Keratinocyte (primary cell): ENCODE data around the gene RFC3. TPM values are rescaled to one million over a fixed set of nuclear protein-coding genes. Genes with fewer than 3 reads are reported as not detected.

ENCODE experiments used
- DNase-seq: peaks from one replicate; pipeline ENCODE4 v3.0.0-alpha.2; 2011; ENCODE audit warnings: low read depth, missing footprints, low spot score
- FAIRE-seq: peaks from 2 replicates; lab custom pipeline; 2011; peaks lifted over from hg19 to GRCh38; lab: Jason Lieb, UNC
- H2AFZ ChIP-seq: 2 replicates; pipeline ENCODE4 v1.6.0; 2012; ENCODE audit warnings: low read length, control low read depth, inconsistent platforms; ENCODE audit not compliant: control insufficient read depth
- H3K27ac ChIP-seq: 2 replicates; pipeline ENCODE4 v1.5.1; 2011; ENCODE audit warnings: low read length; ENCODE audit not compliant: control insufficient read depth, insufficient read depth
- H3K27me3 ChIP-seq: 3 replicates; pipeline ENCODE4 v1.6.0; 2011; ENCODE audit warnings: low read length; ENCODE audit not compliant: control insufficient read depth, insufficient read depth; ENCODE audit errors: extremely low read depth
- H3K36me3 ChIP-seq, 2 experiments: 2 replicates in 1 of 2; 3 replicates in 1 of 2; pipeline ENCODE4 v1.5.1; 2011; ENCODE audit warnings: low read length in 2 of 2, mild to moderate bottlenecking in 1 of 2; ENCODE audit not compliant: control insufficient read depth in 2 of 2, insufficient read depth in 2 of 2; ENCODE audit errors: extremely low read depth in 1 of 2
- H3K4me1 ChIP-seq: 3 replicates; pipeline ENCODE4 v1.5.1; 2011; ENCODE audit warnings: low read length; ENCODE audit not compliant: control insufficient read depth, insufficient read depth; ENCODE audit errors: extremely low read depth
- H3K4me2 ChIP-seq: 3 replicates; pipeline ENCODE4 v1.6.0; 2011; ENCODE audit warnings: low read depth, low read length; ENCODE audit not compliant: control insufficient read depth, insufficient read depth; ENCODE audit errors: extremely low read depth
- H3K4me3 ChIP-seq, 3 experiments: fragments of 200-600 bp in 1 of 3; sonication (generic) in 1 of 3; 2 replicates in 2 of 3; 3 replicates in 1 of 3; pipeline ENCODE4 v1.5.1; 2011 to 2016; ENCODE audit warnings: low read length in 3 of 3, mild to moderate bottlenecking in 3 of 3, control low read depth in 2 of 3, inconsistent platforms in 1 of 3, low read depth in 1 of 3, mixed read lengths in 1 of 3, mixed run types in 1 of 3, moderate library complexity in 1 of 3; ENCODE audit not compliant: control insufficient read depth in 2 of 3, insufficient read depth in 2 of 3; ENCODE audit errors: extremely low read depth in 1 of 3
- H3K79me2 ChIP-seq: 2 replicates; pipeline ENCODE4 v1.6.0; 2012; ENCODE audit warnings: low read length; ENCODE audit not compliant: control insufficient read depth, insufficient read depth
- H3K9ac ChIP-seq: 3 replicates; pipeline ENCODE4 v1.6.0; 2011; ENCODE audit warnings: low read length; ENCODE audit not compliant: control insufficient read depth, insufficient read depth; ENCODE audit errors: extremely low read depth
- H3K9me1 ChIP-seq: 3 replicates; pipeline ENCODE4 v1.6.0; 2011; ENCODE audit warnings: low read length; ENCODE audit not compliant: control insufficient read depth, insufficient read depth; ENCODE audit errors: extremely low read depth
- H3K9me3 ChIP-seq: 2 replicates; pipeline ENCODE4 v1.5.1; 2012; ENCODE audit warnings: low read depth, low read length; ENCODE audit not compliant: control insufficient read depth
- H4K20me1 ChIP-seq: 3 replicates; pipeline ENCODE4 v1.6.0; 2011; ENCODE audit warnings: low read length; ENCODE audit not compliant: control insufficient read depth, insufficient read depth; ENCODE audit errors: extremely low read depth
- CTCF ChIP-seq, 3 experiments: IDR thresholded peaks in 1 of 3; conservative IDR thresholded peaks in 1 of 3; optimal IDR thresholded peaks in 1 of 3; 2 replicates in 2 of 3; 3 replicates in 1 of 3; pipeline versions ENCODE3 to v1.5.1; 2011; ENCODE audit warnings: low read length in 3 of 3, mild to moderate bottlenecking in 3 of 3, moderate library complexity in 2 of 3, control low read depth in 1 of 3, inconsistent platforms in 1 of 3; ENCODE audit not compliant: insufficient read depth in 2 of 3; ENCODE audit errors: extremely low read depth in 1 of 3
- EZH2 ChIP-seq: IDR thresholded peaks from one replicate; pipeline ENCODE4 v1.6.1; 2012; ENCODE audit warnings: inconsistent platforms, mild to moderate bottlenecking, low read length, moderate library complexity
- dilution Hi-C: fragments of 300-500 bp; cut with MboI; formaldehyde crosslinking; loops from one replicate; pipeline ENCODE4 v1.7.0; 2020; ENCODE audit warnings: low sequenced_read_pairs; ENCODE audit not compliant: extremely low pct_ligation_motif_present
- polyA minus RNA-seq, 3 experiments: library from RNA; depleted of rRNA, polyadenylated mRNA; stranded (reverse); fragments of >200 nt; gene quantifications; 1 replicate in 1 of 3; 2 replicates in 1 of 3; 3 replicates in 1 of 3; pipeline ENCODE4 v1.2.3, GENCODE V29; 2011
- polyA plus RNA-seq, 5 experiments: library from polyadenylated mRNA; depleted of rRNA in 3 of 5; stranded (reverse) in 3 of 5; stranded (forward) in 1 of 5; unstranded in 1 of 5; fragments of >200 nt; gene quantifications; 1 replicate in 1 of 5; 2 replicates in 3 of 5; 3 replicates in 1 of 5; pipeline versions ENCODE4 v1.2.1 to v1.2.3, GENCODE V29; 2011 to 2012; ENCODE audit warnings: missing spikeins in 2 of 5, low read depth in 1 of 5, low replicate concordance in 1 of 5

RFC3 gene
- polyA plus RNA-seq (6.0 to 20.8 TPM (median 18.3 TPM) in 3 replicates), polyA minus RNA-seq (1.9 to 14.6 TPM (median 4.6 TPM) in 3 replicates)
- 0.96 TPM for polyA plus RNA-seq (2011; ENCODE audit: low read depth)
- polyA plus RNA-seq (2011; cell fraction: cytosol; rRNA removed) = 5.9 and 11.1 TPM in 2 replicates
- 8.8 and 12.0 TPM in 2 replicates for polyA plus RNA-seq (2011; cell fraction: nucleus; rRNA removed)
- 2.5 and 12.3 TPM in 2 replicates for polyA plus RNA-seq (2012; ENCODE audit: low replicate concordance)
- polyA minus RNA-seq (2011; cell fraction: cytosol; rRNA and poly(A)+ RNA removed) = 16.3 TPM
- polyA minus RNA-seq (2011; cell fraction: nucleus; rRNA and poly(A)+ RNA removed) = 7.8 and 12.9 TPM in 2 replicates

GRCh38 chr13:33817901-33818706, at the start of gene RFC3:
Gene RFC3 (plus strand): TSS chr13:33818149. CDS start chr13:33818179, 30 bp downstream.
- no peaks in the 10 kb centered on the region for H3K9me3 ChIP-seq
- peaks cover 37% of the 10 kb centered on the region for H3K79me2 ChIP-seq
- peak within 1 kb of the TSS; percentile 96 for H3K9ac ChIP-seq
- dilution Hi-C loops = no loop called here
- DNase-seq (peak; percentile 36), FAIRE-seq (peak; percentile 56)
- TF ChIP-seq CTCF (optimal IDR thresholded peaks at IDR 0.05 in 1 of 3, IDR thresholded peaks at IDR 0.05 in 1 of 3, conservative IDR thresholded peaks at IDR 0.05 in 1 of 3; ENCODE audit: extremely low read depth in 1 of 3, insufficient read depth in 2 of 3, low read length in 3 of 3) (no peak), EZH2 (no peak)
- H3K4me3 ChIP-seq = peak within 1 kb of the TSS; percentile 76 to 100 (median 98)
- no peaks in the 10 kb centered on the region for H4K20me1 ChIP-seq
- H3K9me1 ChIP-seq = no peaks in the 10 kb centered on the region
- peak within 1 kb of the TSS; percentile 92 for H2AFZ ChIP-seq
- peak within 1 kb of the TSS; percentile 90 for H3K27ac ChIP-seq
- H3K36me3 ChIP-seq = peaks cover 0 to 9% of the 10 kb centered on the region in 2 experiments
- H3K4me1 ChIP-seq = peaks cover 13% of the 10 kb centered on the region
- peak within 1 kb of the TSS; percentile 55 for H3K4me2 ChIP-seq
- H3K27me3 ChIP-seq = no peaks in the 10 kb centered on the region

DNA sequence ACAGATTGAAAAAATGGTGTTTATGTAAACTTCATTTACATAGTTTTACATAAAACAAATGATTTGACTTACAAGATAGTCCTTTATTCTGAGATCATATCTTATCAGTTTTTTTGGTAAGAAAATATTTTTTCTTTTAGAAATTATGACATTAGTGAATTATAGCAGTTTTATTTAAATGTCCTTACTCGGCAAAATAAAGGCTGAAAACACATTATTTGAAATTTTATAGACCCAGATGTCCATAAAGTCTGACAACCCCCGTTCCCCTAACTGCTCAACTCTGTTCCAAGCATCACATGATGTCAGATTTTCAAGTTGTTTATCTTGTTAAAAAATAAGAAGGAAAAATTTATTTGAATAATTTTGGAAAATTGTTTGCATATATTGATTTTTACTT, 46.7 kb upstream of the RFC3 start:
- no peaks in the 10 kb centered on the region for H3K4me1 ChIP-seq
- no peaks in the 10 kb centered on the region for H4K20me1 ChIP-seq
- no peaks in the 10 kb centered on the region for H3K9me1 ChIP-seq
- H3K9me3 ChIP-seq = no peaks in the 10 kb centered on the region
- FAIRE-seq (no peak), DNase-seq (no peak)
- H2AFZ ChIP-seq = no peak overlapping the region
- H3K27me3 ChIP-seq = no peaks in the 10 kb centered on the region
- no peak for TF ChIP-seq EZH2
- no peak for TF ChIP-seq CTCF (optimal IDR thresholded peaks at IDR 0.05 in 1 of 3, IDR thresholded peaks at IDR 0.05 in 1 of 3, conservative IDR thresholded peaks at IDR 0.05 in 1 of 3; ENCODE audit: extremely low read depth in 1 of 3, insufficient read depth in 2 of 3, low read length in 3 of 3)
- H3K4me2 ChIP-seq = no peak overlapping the region
- no peaks in the 10 kb centered on the region for H3K79me2 ChIP-seq
- no peak overlapping the region for H3K27ac ChIP-seq
- dilution Hi-C loops = no loop called here
- no peak overlapping the region for H3K4me3 ChIP-seq
- H3K36me3 ChIP-seq = no peaks in the 10 kb centered on the region
- no peak overlapping the region for H3K9ac ChIP-seq
